K562 (cell line): ENCODE measurements around the gene VWA7. TPM values are rescaled to one million over a fixed set of nuclear protein-coding genes. Genes with fewer than 3 reads are reported as not detected.

Experiments used
- GABPA ChIP-seq: fragments of 200-800 bp; sonication (Bioruptor generic); conservative IDR thresholded peaks from 2 replicates; pipeline ENCODE4 v1.6.1; 2016; ENCODE audit warnings: low read depth, missing genetic modification characterization, missing compliant biosample characterization
- HBP1 ChIP-seq: fragments of 450-650 bp; formaldehyde crosslinking; IDR thresholded peaks from 2 replicates; pipeline ENCODE4 v1.4.0; 2022; ENCODE audit warnings: missing genetic modification characterization
- ZFPM2 ChIP-seq: fragments of 250-450 bp; sonication (Bioruptor Pico); IDR thresholded peaks from 2 replicates; pipeline ENCODE4 v1.5.1; 2022; ENCODE audit warnings: mild to moderate bottlenecking
- polyA plus RNA-seq, 8 experiments: library from polyadenylated mRNA; depleted of rRNA in 4 of 8; stranded (reverse) in 5 of 8; unstranded in 3 of 8; fragments of >200 nt; fragmentation: Nextera tagmentation in 2 of 8; fragmentation: Illumina TruSeq in 1 of 8; extraction: Ambion mirVana in 2 of 8; extraction: Trizol in 1 of 8; gene quantifications; 2 replicates each; pipeline versions ENCODE4 v1.2.1 to v1.2.3, GENCODE V29; 2011 to 2014; ENCODE audit warnings: inconsistent platforms in 1 of 8, missing spikeins in 1 of 8
- total RNA-seq, 7 experiments: library from RNA; depleted of rRNA in 6 of 7; stranded (reverse); fragments of >200 nt in 6 of 7; fragmentation: Illumina TruSeq in 2 of 7; extraction: Trizol in 2 of 7; gene quantifications; 2 replicates each; pipeline versions ENCODE4 v1.2.1 to v1.2.3, GENCODE V29; 2011 to 2021; ENCODE audit warnings: low replicate concordance in 1 of 7
- TF ChIP-seq, protein P1 (sequence below): sonication (generic); formaldehyde crosslinking; IDR thresholded peaks from 2 replicates; pipeline ENCODE4 v1.8.0; 2023; ENCODE audit warnings: missing genetic modification reagents, mild to moderate bottlenecking, borderline replicate concordance
- TF ChIP-seq, protein P2 (sequence below): fragments of 450-650 bp; IDR thresholded peaks from 2 replicates; pipeline ENCODE4 v1.7.0; 2016; ENCODE audit warnings: borderline replicate concordance
- TF ChIP-seq, protein P3 (sequence below): sonication (generic); formaldehyde crosslinking; IDR thresholded peaks from 2 replicates; pipeline ENCODE4 v1.8.0; 2022; ENCODE audit warnings: missing genetic modification reagents, mild to moderate bottlenecking, moderate library complexity, borderline replicate concordance
- TF ChIP-seq, protein P4 (sequence below): fragments of 250-450 bp; sonication (Bioruptor Pico); IDR thresholded peaks from 2 replicates; pipeline ENCODE4 v1.8.0; 2021; ENCODE audit warnings: borderline replicate concordance, mild to moderate bottlenecking, moderate library complexity; ENCODE audit not compliant: poor library complexity, severe bottlenecking
- TF ChIP-seq, protein P5 (sequence below): sonication (generic); formaldehyde crosslinking; IDR thresholded peaks from 2 replicates; pipeline ENCODE4 v1.8.1; 2023; ENCODE audit warnings: missing genetic modification reagents, mild to moderate bottlenecking, borderline replicate concordance

Gene VWA7
- total and polyA plus RNA-seq, 9 of the 15 experiments (the other 6 are each of a cell fraction or from before 2014, with no cell fraction given): 0.18 to 2.9 (median 0.95) TPM

- TF ChIP-seq, protein P1, sequence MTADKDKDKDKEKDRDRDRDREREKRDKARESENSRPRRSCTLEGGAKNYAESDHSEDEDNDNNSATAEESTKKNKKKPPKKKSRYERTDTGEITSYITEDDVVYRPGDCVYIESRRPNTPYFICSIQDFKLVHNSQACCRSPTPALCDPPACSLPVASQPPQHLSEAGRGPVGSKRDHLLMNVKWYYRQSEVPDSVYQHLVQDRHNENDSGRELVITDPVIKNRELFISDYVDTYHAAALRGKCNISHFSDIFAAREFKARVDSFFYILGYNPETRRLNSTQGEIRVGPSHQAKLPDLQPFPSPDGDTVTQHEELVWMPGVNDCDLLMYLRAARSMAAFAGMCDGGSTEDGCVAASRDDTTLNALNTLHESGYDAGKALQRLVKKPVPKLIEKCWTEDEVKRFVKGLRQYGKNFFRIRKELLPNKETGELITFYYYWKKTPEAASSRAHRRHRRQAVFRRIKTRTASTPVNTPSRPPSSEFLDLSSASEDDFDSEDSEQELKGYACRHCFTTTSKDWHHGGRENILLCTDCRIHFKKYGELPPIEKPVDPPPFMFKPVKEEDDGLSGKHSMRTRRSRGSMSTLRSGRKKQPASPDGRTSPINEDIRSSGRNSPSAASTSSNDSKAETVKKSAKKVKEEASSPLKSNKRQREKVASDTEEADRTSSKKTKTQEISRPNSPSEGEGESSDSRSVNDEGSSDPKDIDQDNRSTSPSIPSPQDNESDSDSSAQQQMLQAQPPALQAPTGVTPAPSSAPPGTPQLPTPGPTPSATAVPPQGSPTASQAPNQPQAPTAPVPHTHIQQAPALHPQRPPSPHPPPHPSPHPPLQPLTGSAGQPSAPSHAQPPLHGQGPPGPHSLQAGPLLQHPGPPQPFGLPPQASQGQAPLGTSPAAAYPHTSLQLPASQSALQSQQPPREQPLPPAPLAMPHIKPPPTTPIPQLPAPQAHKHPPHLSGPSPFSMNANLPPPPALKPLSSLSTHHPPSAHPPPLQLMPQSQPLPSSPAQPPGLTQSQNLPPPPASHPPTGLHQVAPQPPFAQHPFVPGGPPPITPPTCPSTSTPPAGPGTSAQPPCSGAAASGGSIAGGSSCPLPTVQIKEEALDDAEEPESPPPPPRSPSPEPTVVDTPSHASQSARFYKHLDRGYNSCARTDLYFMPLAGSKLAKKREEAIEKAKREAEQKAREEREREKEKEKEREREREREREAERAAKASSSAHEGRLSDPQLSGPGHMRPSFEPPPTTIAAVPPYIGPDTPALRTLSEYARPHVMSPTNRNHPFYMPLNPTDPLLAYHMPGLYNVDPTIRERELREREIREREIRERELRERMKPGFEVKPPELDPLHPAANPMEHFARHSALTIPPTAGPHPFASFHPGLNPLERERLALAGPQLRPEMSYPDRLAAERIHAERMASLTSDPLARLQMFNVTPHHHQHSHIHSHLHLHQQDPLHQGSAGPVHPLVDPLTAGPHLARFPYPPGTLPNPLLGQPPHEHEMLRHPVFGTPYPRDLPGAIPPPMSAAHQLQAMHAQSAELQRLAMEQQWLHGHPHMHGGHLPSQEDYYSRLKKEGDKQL (CRISPR knock-in tag): no peak
- TF ChIP-seq, protein P2, sequence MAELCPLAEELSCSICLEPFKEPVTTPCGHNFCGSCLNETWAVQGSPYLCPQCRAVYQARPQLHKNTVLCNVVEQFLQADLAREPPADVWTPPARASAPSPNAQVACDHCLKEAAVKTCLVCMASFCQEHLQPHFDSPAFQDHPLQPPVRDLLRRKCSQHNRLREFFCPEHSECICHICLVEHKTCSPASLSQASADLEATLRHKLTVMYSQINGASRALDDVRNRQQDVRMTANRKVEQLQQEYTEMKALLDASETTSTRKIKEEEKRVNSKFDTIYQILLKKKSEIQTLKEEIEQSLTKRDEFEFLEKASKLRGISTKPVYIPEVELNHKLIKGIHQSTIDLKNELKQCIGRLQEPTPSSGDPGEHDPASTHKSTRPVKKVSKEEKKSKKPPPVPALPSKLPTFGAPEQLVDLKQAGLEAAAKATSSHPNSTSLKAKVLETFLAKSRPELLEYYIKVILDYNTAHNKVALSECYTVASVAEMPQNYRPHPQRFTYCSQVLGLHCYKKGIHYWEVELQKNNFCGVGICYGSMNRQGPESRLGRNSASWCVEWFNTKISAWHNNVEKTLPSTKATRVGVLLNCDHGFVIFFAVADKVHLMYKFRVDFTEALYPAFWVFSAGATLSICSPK: peak; percentile 57; the same call in 1 of the 2 replicates
- TF ChIP-seq, protein P3, sequence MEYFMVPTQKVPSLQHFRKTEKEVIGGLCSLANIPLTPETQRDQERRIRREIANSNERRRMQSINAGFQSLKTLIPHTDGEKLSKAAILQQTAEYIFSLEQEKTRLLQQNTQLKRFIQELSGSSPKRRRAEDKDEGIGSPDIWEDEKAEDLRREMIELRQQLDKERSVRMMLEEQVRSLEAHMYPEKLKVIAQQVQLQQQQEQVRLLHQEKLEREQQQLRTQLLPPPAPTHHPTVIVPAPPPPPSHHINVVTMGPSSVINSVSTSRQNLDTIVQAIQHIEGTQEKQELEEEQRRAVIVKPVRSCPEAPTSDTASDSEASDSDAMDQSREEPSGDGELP (CRISPR knock-in tag): no peak
- TF ChIP-seq ZFPM2 (CRISPR knock-in tag) (no peak), HBP1 (CRISPR knock-in tag) (peak; percentile 98), GABPA (no peak)
- TF ChIP-seq, protein P4, sequence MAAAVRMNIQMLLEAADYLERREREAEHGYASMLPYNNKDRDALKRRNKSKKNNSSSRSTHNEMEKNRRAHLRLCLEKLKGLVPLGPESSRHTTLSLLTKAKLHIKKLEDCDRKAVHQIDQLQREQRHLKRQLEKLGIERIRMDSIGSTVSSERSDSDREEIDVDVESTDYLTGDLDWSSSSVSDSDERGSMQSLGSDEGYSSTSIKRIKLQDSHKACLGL (CRISPR knock-in tag): no peak
- TF ChIP-seq, protein P5, sequence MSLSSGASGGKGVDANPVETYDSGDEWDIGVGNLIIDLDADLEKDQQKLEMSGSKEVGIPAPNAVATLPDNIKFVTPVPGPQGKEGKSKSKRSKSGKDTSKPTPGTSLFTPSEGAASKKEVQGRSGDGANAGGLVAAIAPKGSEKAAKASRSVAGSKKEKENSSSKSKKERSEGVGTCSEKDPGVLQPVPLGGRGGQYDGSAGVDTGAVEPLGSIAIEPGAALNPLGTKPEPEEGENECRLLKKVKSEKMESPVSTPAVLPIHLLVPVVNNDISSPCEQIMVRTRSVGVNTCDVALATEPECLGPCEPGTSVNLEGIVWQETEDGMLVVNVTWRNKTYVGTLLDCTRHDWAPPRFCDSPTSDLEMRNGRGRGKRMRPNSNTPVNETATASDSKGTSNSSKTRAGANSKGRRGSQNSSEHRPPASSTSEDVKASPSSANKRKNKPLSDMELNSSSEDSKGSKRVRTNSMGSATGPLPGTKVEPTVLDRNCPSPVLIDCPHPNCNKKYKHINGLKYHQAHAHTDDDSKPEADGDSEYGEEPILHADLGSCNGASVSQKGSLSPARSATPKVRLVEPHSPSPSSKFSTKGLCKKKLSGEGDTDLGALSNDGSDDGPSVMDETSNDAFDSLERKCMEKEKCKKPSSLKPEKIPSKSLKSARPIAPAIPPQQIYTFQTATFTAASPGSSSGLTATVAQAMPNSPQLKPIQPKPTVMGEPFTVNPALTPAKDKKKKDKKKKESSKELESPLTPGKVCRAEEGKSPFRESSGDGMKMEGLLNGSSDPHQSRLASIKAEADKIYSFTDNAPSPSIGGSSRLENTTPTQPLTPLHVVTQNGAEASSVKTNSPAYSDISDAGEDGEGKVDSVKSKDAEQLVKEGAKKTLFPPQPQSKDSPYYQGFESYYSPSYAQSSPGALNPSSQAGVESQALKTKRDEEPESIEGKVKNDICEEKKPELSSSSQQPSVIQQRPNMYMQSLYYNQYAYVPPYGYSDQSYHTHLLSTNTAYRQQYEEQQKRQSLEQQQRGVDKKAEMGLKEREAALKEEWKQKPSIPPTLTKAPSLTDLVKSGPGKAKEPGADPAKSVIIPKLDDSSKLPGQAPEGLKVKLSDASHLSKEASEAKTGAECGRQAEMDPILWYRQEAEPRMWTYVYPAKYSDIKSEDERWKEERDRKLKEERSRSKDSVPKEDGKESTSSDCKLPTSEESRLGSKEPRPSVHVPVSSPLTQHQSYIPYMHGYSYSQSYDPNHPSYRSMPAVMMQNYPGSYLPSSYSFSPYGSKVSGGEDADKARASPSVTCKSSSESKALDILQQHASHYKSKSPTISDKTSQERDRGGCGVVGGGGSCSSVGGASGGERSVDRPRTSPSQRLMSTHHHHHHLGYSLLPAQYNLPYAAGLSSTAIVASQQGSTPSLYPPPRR (CRISPR knock-in tag): peak; percentile 91; the same call in 1 of the 2 replicates
Measured at GRCh38 chr6:31734821-31735406, 42.2 kb downstream of the VWA7 start (continued).
